Kidney epithelial cell (primary cell): Measurements from ENCODE around the gene TM7SF3. TPM values are rescaled to one million over a fixed set of nuclear protein-coding genes. Genes with fewer than 3 reads are reported as not detected.

Experiments used
- DNase-seq: peaks from one replicate; pipeline ENCODE4 v3.0.0-alpha.2; 2010; ENCODE audit warnings: low read depth
- H3K27me3 ChIP-seq: 2 replicates; pipeline ENCODE4 v1.6.0; 2011; ENCODE audit warnings: low read length; ENCODE audit not compliant: control insufficient read depth, insufficient read depth
- H3K36me3 ChIP-seq: 2 replicates; pipeline ENCODE4 v1.5.1; 2011; ENCODE audit warnings: low read length; ENCODE audit not compliant: control insufficient read depth, insufficient read depth
- H3K4me3 ChIP-seq: 2 replicates; pipeline ENCODE4 v1.5.1; 2011; ENCODE audit warnings: low read depth, mild to moderate bottlenecking, control low read depth, low read length
- total RNA-seq: library from RNA; depleted of rRNA; stranded (reverse); fragments of >200 nt; gene quantifications from 2 replicates; pipeline ENCODE4 v1.2.3, GENCODE V29; 2015
- TF ChIP-seq, protein P1 (sequence below): IDR thresholded peaks from 2 replicates; pipeline ENCODE4 v1.5.1; 2011; ENCODE audit warnings: mild to moderate bottlenecking, moderate library complexity, low read length, control low read depth, inconsistent platforms; ENCODE audit not compliant: insufficient read depth, poor library complexity, severe bottlenecking

TM7SF3 gene, protein sequence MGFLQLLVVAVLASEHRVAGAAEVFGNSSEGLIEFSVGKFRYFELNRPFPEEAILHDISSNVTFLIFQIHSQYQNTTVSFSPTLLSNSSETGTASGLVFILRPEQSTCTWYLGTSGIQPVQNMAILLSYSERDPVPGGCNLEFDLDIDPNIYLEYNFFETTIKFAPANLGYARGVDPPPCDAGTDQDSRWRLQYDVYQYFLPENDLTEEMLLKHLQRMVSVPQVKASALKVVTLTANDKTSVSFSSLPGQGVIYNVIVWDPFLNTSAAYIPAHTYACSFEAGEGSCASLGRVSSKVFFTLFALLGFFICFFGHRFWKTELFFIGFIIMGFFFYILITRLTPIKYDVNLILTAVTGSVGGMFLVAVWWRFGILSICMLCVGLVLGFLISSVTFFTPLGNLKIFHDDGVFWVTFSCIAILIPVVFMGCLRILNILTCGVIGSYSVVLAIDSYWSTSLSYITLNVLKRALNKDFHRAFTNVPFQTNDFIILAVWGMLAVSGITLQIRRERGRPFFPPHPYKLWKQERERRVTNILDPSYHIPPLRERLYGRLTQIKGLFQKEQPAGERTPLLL
- total RNA-seq = 59.5 and 65.4 TPM in 2 replicates

GRCh38 chr12:27014085-27014858 lies at the start of gene TM7SF3:
TM7SF3 (minus strand) TSS chr12:27014384; CDS start chr12:27014168, 216 bp downstream.
- Histone ChIP-seq H3K27me3 (no peaks in the 10 kb centered on the region), H3K36me3 (no peaks in the 10 kb centered on the region), H3K4me3 (peak within 1 kb of the TSS; percentile 93)
- peak; percentile 47 for DNase-seq
- TF ChIP-seq, protein P1, sequence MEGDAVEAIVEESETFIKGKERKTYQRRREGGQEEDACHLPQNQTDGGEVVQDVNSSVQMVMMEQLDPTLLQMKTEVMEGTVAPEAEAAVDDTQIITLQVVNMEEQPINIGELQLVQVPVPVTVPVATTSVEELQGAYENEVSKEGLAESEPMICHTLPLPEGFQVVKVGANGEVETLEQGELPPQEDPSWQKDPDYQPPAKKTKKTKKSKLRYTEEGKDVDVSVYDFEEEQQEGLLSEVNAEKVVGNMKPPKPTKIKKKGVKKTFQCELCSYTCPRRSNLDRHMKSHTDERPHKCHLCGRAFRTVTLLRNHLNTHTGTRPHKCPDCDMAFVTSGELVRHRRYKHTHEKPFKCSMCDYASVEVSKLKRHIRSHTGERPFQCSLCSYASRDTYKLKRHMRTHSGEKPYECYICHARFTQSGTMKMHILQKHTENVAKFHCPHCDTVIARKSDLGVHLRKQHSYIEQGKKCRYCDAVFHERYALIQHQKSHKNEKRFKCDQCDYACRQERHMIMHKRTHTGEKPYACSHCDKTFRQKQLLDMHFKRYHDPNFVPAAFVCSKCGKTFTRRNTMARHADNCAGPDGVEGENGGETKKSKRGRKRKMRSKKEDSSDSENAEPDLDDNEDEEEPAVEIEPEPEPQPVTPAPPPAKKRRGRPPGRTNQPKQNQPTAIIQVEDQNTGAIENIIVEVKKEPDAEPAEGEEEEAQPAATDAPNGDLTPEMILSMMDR = peak; percentile 62

GRCh38 chr12:27063250-27063851 lies 49.2 kb upstream of the TM7SF3 start:
- H3K36me3 ChIP-seq = no peaks in the 10 kb centered on the region
- H3K27me3 ChIP-seq = no peaks in the 10 kb centered on the region
- TF ChIP-seq, protein P1 = no peak
- no peak for DNase-seq
- no peak overlapping the region for H3K4me3 ChIP-seq

DNA sequence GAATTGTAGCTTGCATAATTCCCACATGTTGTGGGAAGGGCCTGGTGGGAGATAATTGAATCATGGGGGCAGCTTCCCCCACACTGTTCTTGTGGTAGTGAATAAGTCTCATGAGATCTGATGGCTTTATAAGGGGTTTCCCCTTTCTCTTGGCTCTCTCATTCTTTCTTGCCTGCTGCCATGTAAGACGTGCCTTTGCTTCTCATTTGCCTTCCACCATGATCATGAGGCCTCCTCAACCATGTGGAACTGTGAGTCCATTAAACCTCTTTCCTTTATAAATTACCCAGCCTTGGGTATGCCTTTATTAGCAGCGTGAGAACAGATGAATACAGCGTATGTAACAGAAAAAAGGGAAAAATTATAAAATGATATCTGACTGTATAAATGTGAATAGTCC lies 47.1 kb upstream of the TM7SF3 start:
- TF ChIP-seq, protein P1 = no peak
- DNase-seq = no peak
- Histone ChIP-seq H3K36me3 (no peaks in the 10 kb centered on the region), H3K27me3 (no peaks in the 10 kb centered on the region), H3K4me3 (no peak overlapping the region)

DNA sequence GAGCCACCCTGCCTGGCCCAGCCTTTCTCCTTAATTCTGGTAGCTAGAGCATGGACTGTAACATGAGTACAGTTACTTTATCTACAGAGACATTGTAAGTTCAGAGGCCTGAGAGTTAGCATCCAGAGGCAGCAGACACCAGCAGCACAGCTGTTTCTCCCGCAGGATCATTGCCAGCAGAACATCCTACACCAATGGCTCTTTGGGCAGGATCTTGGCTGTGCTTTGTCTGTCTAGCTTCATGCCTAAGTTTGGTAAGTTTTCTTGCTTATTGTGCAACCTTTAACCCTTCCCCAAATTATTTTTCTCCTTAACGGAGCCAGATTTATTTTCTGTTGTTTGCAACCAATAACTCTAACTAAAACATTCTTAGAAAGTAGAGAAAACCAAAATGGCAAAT lies 46.6 kb upstream of the TM7SF3 start:
- DNase-seq = no peak
- no peaks in the 10 kb centered on the region for H3K36me3 ChIP-seq
- TF ChIP-seq, protein P1 = no peak
- no peak overlapping the region for H3K4me3 ChIP-seq
- H3K27me3 ChIP-seq = no peaks in the 10 kb centered on the region

- Histone ChIP-seq H3K4me3 (no peak overlapping the region), H3K27me3 (no peaks in the 10 kb centered on the region), H3K36me3 (no peaks in the 10 kb centered on the region)
- DNase-seq = no peak
- TF ChIP-seq, protein P1 = no peak
Measured at GRCh38 chr12:27057543-27057942, 43.4 kb upstream of the TM7SF3 start.
